ENCODE measurements around the gene ENTPD5. TPM values are rescaled to one million over a fixed set of nuclear protein-coding genes. Genes with fewer than 3 reads are reported as not detected.

The ENTPD5 gene
- total and polyA plus RNA-seq, 11 donors = 4.7 to 12.3 (median 6.7) TPM

GRCh38 chr14:73988065-73988464 is 31.0 kb downstream of the ENTPD5 start:
- TF ChIP-seq POLR2A (IDR thresholded peaks at IDR 0.05) (no peak), CTCF (IDR thresholded peaks at IDR 0.05) (no peak)
- Histone ChIP-seq H3K9me3 (no peaks in the 10 kb centered on the region), H3K4me3 (no peak overlapping the region), H3K4me1 (no peaks in the 10 kb centered on the region), H3K27me3 (no peaks in the 10 kb centered on the region), H3K36me3 (peaks cover 0 to 53% (median 38%) of the 10 kb centered on the region in 9 donors), H3K27ac (no peak overlapping the region)
- intact Hi-C loops (cut with DNase I) = no loop called here
- DNase-seq = no peak
- no peak for ATAC-seq
- WGBS, 4 donors = 93 to 96% (median 94%) methylated on average over 3 of the region's 3 CpGs

- DNase-seq = no peak
- ATAC-seq = no peak
- Histone ChIP-seq H3K4me3 (no peak overlapping the region), H3K4me1 (peaks cover 0 to 9% (median 0%) of the 10 kb centered on the region in 12 donors), H3K9me3 (no peaks in the 10 kb centered on the region), H3K27me3 (no peaks in the 10 kb centered on the region), H3K27ac (no peak overlapping the region), H3K36me3 (peaks cover 0 to 67% (median 40%) of the 10 kb centered on the region in 9 donors)
- TF ChIP-seq POLR2A (IDR thresholded peaks at IDR 0.05) (no peak), CTCF (IDR thresholded peaks at IDR 0.05) (no peak)
- WGBS, 4 donors = 46 to 80% (median 64%) methylated on average over 4 of the region's 4 CpGs
- intact Hi-C loops (cut with DNase I) = no loop called here
Measured at GRCh38 chr14:73977896-73978295, 41.2 kb downstream of the ENTPD5 start.

GRCh38 chr14:73976125-73976524 is 43.0 kb downstream of the ENTPD5 start:
- H3K4me1 ChIP-seq = peaks cover 0 to 9% (median 0%) of the 10 kb centered on the region in 12 donors
- no peak overlapping the region for H3K27ac ChIP-seq
- TF ChIP-seq POLR2A (IDR thresholded peaks at IDR 0.05) (no peak), CTCF (IDR thresholded peaks at IDR 0.05) (no peak)
- ATAC-seq = no peak
- intact Hi-C loops (cut with DNase I) = no loop called here
- no peak for DNase-seq
- H3K4me3 ChIP-seq = no peak overlapping the region
- no peaks in the 10 kb centered on the region for H3K9me3 ChIP-seq
- WGBS, 4 donors = 83 to 95% (median 89%) methylated on average over 6 of the region's 6 CpGs
- no peaks in the 10 kb centered on the region for H3K27me3 ChIP-seq
- H3K36me3 ChIP-seq = peaks cover 0 to 67% (median 40%) of the 10 kb centered on the region in 9 donors

- 55 to 68% (median 62%) methylated on average over 2 of the region's 2 CpGs for WGBS, 4 donors
- TF ChIP-seq CTCF (IDR thresholded peaks at IDR 0.05) = no peak
- DNase-seq (peak in 1 of 5 donors; percentile 14), ATAC-seq (peak in 2 of 4 donors; percentile 41 to 49)
- Histone ChIP-seq H3K4me1 (peaks cover 0 to 9% (median 0%) of the 10 kb centered on the region in 12 donors), H3K36me3 (peaks cover 0 to 92% (median 58%) of the 10 kb centered on the region in 9 donors), H3K9me3 (no peaks in the 10 kb centered on the region), H3K27ac (no peak overlapping the region), H3K4me3 (no peak overlapping the region), H3K27me3 (no peaks in the 10 kb centered on the region)
- intact Hi-C loops (cut with DNase I) = no loop called here
Measured at GRCh38 chr14:73973497-73973896, 45.6 kb downstream of the ENTPD5 start.

All from heart left ventricle (tissue), 16 donors.